ENCODE data around the gene TRIM33. TPM values are rescaled to one million over a fixed set of nuclear protein-coding genes. Genes with fewer than 3 reads are reported as not detected.

The TRIM33 gene
- total RNA-seq, 2 donors from 2014 or later = 27.5 to 32.3 TPM

- Histone ChIP-seq H3K4me3 (no peak overlapping the region), H3K27me3 (no peaks in the 10 kb centered on the region), H3K9me3 (no peaks in the 10 kb centered on the region), H3K36me3 (replicated peaks in 1 of 2; ENCODE audit: insufficient read depth in 1 of 2, low read depth in 2 of 2) (no peaks in the 10 kb centered on the region), H3K4me1 (peaks cover 3% of the 10 kb centered on the region), H3K27ac (no peak overlapping the region)
- intact Hi-C loops (cut with DNase I) = no loop called here
- DNase-seq (no peak), ATAC-seq (no peak)
- no peak for TF ChIP-seq POLR2A (IDR thresholded peaks at IDR 0.05)
- no peak for TF ChIP-seq CTCF (IDR thresholded peaks at IDR 0.05)
- WGBS, 2 donors = 83 to 89% methylated on average over 2 of the region's 2 CpGs
Observed at GRCh38 chr1:114545796-114546195, 34.8 kb upstream of the TRIM33 start.

DNA sequence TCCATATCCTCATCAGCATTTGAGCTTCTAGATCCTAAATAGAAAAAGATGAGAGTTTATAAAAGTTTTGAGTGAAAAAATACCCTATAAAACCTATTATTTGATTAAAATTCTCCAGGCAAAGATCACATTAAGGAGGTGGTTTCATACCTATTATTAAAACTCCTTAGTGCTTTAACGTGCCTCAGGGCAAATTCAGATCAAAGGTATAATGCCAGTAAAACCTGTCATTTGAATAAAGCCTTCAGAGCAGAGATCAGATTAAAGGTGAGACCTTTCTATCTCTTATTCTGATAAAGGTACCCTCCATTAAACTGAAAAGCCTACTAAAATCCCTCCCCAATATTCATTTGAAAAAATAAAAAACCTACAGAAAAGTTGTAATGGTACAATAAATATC, 34.3 kb upstream of the TRIM33 start:
- DNase-seq (no peak), ATAC-seq (no peak)
- H3K27ac ChIP-seq = no peak overlapping the region
- H3K9me3 ChIP-seq = no peaks in the 10 kb centered on the region
- intact Hi-C loops (cut with DNase I) = no loop called here
- no peaks in the 10 kb centered on the region for H3K27me3 ChIP-seq
- TF ChIP-seq CTCF (IDR thresholded peaks at IDR 0.05) (no peak), POLR2A (IDR thresholded peaks at IDR 0.05) (no peak)
- 68 to 69% methylated on average over 1 of the region's 1 CpG for WGBS, 2 donors
- H3K4me1 ChIP-seq = peaks cover 8% of the 10 kb centered on the region
- no peak overlapping the region for H3K4me3 ChIP-seq
- no peaks in the 10 kb centered on the region for H3K36me3 ChIP-seq (replicated peaks in 1 of 2; ENCODE audit: insufficient read depth in 1 of 2, low read depth in 2 of 2)

- intact Hi-C loops (cut with DNase I) = no loop called here
- DNase-seq = no peak
- H3K4me3 ChIP-seq = no peak overlapping the region
Observed at GRCh38 chr1:114540821-114541220, 29.8 kb upstream of the TRIM33 start.

GRCh38 chr1:114540272-114540671, 29.3 kb upstream of the TRIM33 start:
- intact Hi-C loops (cut with DNase I) = no loop called here
- DNase-seq (no peak), ATAC-seq (peak; percentile 42)
- Histone ChIP-seq H3K9me3 (no peaks in the 10 kb centered on the region), H3K4me3 (no peak overlapping the region), H3K27ac (no peak overlapping the region), H3K36me3 (replicated peaks in 1 of 2; ENCODE audit: insufficient read depth in 1 of 2, low read depth in 2 of 2) (no peaks in the 10 kb centered on the region), H3K4me1 (peaks cover 8% of the 10 kb centered on the region), H3K27me3 (no peaks in the 10 kb centered on the region)
- TF ChIP-seq CTCF (IDR thresholded peaks at IDR 0.05) = no peak
- no peak for TF ChIP-seq POLR2A (IDR thresholded peaks at IDR 0.05)
- WGBS, 2 donors = 12 to 13% methylated on average over 3 of the region's 3 CpGs

More at GRCh38 chr1:114540821-114541220, 29.8 kb upstream of the TRIM33 start:
- no peaks in the 10 kb centered on the region for H3K9me3 ChIP-seq
- WGBS, 2 donors = 14 to 18% methylated on average over 6 of the region's 6 CpGs
- H3K27me3 ChIP-seq = no peaks in the 10 kb centered on the region
- peaks cover 8% of the 10 kb centered on the region for H3K4me1 ChIP-seq
- no peak overlapping the region for H3K27ac ChIP-seq
- TF ChIP-seq POLR2A (IDR thresholded peaks at IDR 0.05) (no peak), CTCF (IDR thresholded peaks at IDR 0.05) (no peak)
- H3K36me3 ChIP-seq (replicated peaks in 1 of 2; ENCODE audit: insufficient read depth in 1 of 2, low read depth in 2 of 2) = no peaks in the 10 kb centered on the region
- ATAC-seq = no peak

- no peaks in the 10 kb centered on the region for H3K36me3 ChIP-seq (replicated peaks in 1 of 2; ENCODE audit: insufficient read depth in 1 of 2, low read depth in 2 of 2)
- H3K9me3 ChIP-seq = no peaks in the 10 kb centered on the region
- H3K4me1 ChIP-seq = peaks cover 7% of the 10 kb centered on the region
- 72 to 75% methylated on average over 6 to 7 of the region's 7 CpGs for WGBS, 2 donors
- no peak for ATAC-seq
- H3K27ac ChIP-seq = no peak overlapping the region
- intact Hi-C loops (cut with DNase I) = no loop called here
- TF ChIP-seq CTCF (IDR thresholded peaks at IDR 0.05) = no peak
- no peak for TF ChIP-seq POLR2A (IDR thresholded peaks at IDR 0.05)
- DNase-seq = no peak
- H3K4me3 ChIP-seq = no peak overlapping the region
- H3K27me3 ChIP-seq = no peaks in the 10 kb centered on the region
Observed at GRCh38 chr1:114536043-114536442, 25.0 kb upstream of the TRIM33 start.

Data from body of pancreas (tissue), 4 donors.